Effector CD4-positive, alpha-beta T cell (primary cell): ENCODE data around the gene ACOT11.
A peak's percentile ranks its signal among the peaks of the same experiment; 100 is the strongest.

Experiments
- DNase-seq: peaks from one replicate; pipeline ENCODE4 v3.0.0-alpha.2; 2020

ACOT11 gene

DNA sequence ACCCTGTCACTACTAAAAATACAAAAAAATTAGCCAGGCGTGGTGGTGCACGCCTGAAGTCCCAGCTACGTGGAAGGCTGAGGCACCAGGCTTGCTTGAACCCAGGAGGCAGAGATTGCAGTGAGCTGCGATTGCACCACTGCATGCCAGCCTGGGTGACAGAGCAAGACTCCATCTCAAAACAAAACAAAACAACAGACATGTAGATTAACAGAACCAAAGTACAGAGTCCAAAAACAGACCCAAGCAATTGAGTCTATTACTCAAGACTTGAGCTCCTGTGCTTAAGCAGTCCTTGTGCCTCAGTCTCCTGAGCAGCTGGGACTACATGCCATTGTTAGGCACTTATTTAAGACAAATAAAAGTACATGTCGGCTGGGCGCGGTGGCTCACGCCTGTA lies 9.5 kb upstream of the ACOT11 start:
- no peak for DNase-seq

DNA sequence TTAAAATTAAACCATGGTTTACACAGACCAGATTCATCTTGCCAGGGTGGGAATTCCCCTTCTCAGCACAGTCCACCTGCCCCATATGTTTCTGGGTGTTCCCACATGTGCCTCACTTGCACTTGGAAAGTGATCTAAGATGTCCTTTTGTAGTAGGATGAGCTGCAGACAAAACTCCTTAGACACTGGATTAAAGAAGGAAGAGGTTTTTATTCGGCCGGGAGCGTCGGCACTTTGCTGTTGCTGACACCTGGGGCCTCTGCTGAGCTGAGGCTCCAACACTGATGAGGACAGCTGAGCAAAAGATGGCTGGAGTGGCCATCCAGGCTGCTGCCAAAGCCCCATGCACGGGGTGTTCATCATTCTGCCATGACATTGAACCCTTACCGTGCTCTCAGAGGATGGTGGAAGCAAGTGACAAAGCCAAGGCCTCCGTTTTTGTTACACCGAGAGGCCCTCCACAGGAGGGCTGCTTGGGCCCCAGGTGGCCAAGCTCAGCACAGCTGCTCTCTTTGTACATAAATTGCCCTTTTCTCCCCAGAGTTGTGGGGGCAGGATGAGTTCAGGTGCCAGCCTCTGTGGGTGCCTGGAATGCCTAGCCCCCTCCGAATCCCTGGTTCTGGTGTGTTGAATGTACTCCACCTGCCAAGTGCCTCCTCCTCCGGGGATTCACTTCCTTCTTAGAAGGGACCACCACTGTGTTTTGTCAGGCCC lies 7.3 kb upstream of the ACOT11 start:
- DNase-seq: no peak

DNA sequence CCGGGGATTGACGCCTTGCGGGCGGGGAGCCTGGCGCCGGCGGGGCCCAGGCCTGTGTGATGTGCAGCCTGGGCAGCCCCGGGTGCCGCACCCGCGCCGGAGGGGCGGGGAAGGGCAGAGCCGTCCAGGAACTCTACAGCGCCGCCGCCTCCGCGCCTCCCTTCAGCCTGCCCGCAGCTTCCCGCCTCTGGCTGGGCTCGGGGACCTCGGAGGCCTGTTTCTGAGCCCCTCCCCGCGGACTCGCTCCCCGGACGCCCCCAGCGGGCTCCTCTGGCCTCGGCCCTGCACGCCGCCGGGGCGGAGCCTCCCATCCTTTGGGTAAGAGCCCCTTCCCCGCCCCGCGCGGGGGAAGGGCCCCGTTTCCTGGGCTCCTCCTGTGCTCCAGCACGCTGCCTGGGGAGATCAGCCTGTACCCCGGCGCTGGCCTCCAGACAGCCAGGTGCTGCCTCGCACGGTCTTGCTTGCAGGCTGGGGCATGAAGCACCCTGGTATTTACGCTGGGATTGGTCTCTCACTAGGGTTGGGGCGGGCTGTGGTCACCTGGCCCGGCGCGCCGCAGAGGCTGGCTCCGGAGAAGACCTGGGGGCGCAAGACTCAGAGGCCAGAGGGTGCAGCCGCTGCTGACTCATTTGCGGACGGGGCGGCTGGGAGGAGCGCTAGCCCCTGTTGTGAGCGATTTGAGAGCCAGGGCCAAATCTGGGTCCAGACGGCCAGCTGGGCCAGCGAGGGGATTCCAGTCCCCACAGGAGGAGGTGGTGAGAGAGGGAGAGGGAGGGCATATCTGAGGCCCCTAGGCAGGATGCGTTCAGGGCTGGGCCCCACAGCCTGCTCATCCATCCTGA lies 5.7 kb upstream of the ACOT11 start:
- peak; percentile 19 for DNase-seq

DNA sequence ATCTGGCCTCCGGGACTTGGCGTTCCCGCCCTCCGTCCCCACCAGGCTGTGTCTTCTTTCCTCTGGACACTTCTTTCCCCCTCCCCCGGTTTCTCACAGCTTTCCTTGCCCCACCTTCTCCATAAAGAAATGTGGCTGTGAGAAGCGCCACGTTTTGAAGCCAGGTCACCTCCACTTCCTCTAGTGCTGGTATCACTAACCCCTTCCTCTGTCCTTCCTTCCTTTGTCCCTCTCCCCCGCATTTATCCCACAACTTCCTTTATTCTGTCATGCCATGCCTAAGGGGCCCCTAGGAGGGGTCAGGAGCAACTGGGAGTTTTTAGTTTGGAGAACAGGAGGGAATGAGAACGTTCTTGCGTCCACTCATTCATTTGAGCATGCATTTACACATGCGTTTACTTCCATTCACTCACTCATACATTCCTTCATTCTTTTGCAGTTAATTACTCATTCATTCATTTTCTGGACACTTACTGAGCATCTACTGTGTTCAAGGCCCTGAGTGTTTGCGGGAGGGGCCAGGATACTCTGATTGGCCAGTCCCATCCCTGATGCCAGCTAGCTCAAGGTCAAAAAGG lies 5.0 kb upstream of the ACOT11 start:
- DNase-seq: no peak

DNA sequence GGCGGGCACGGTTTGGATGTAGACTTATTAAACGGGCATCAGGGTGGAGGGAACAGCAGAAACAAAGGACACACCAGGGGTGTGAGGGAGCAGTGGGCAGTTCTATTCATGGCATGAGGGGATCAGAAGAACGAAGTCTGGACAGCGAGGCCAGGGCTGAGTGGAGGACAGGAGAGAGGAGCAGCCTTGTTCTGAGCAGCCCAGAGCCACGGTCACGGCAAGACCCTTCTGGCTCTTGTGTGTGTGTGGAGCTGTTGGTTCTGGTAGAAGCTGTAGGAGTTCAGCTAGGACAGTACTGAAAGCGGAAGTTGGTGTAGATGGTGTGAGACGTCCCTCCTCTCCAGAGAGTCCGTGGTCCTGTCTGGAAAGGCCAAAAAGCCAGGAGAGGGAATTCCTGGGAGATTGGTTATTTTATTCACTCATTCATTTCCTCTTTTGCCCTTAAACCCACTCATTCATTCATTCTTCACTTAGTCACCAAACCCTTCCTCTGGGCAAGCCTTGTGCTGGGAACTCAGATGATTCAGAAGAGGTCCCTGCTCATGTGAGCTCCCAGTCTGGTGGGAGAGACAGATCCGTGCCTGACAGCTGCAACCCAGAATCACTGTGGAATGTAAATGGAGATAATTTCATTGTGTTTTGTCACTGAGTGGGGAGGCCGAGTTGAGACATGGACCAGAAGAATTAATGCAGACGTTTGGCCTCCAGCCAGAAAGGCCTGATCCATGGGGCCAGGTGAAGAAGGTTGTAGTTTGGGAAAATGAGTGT lies 4.1 kb upstream of the ACOT11 start:
- no peak for DNase-seq

DNA sequence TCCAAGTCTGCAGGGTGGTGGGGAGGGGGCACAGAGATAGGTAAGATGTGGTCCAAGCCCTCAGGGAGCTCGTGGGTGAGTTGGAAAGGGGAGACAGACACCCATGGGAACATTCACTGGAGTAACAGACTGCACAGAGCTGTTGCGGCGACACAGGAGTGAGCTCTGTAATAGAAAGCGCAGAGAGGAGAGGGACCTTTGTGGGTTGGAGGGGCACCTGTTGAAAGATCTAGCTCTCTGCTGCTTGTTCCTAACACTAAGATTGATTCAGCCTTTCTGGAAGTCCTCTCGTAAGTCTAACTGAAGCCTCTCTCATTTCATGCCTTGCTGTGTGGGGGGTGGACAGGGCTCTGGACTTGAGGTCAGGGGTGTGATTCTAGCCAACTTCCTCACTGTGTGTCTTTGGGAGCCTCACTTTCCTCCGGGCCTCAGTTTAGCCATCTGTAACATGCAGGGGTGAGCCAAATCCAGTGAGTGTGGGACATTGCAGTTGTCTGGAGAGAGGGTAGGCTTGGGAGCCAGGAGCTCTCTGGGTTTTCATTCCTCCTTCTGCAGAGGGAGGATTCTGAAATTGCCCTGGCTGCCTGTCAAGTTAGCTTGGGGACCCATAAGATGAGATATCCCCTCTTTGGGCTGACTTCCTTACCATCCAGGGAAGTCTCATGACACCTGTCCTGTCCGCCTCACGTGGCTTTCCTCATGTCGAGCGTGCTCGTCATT lies 2.0 kb upstream of the ACOT11 start:
- no peak for DNase-seq

DNA sequence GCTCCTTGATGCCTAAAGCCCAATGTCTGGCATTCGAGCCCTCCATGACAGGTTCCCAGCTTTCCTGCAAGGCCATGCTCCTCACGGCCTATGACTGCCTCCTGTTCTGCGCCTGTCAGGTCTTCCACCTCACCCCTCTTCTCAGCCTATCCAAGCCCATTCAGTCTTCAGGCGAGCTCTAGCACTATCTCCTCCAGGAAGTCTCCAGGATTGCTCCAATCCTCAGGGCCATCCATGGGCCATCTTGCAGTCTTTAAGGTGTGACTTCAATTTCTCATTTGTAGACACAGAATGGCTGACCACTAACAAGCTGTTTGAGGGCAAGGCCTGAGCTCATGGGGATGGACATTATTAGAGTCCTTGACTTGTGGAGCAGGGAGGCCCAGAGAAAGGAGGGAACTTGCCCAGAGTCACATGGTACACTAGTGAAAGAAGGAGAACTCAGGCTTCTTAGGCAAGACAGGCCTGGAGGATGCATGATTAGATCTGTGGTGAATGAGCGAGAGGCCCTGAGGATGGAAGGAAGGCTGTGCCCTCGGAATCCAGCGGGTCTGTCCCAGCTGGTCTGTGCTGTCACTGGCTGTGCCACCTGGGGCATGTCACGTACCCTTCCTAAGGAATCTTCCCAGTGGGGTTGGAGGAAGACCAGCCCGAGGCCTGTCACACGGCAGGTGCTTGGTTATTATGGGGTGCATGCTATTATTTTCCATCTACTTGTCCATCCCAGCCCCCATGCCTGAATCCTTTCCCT lies 1.2 kb upstream of the ACOT11 start:
- DNase-seq: no peak

DNA sequence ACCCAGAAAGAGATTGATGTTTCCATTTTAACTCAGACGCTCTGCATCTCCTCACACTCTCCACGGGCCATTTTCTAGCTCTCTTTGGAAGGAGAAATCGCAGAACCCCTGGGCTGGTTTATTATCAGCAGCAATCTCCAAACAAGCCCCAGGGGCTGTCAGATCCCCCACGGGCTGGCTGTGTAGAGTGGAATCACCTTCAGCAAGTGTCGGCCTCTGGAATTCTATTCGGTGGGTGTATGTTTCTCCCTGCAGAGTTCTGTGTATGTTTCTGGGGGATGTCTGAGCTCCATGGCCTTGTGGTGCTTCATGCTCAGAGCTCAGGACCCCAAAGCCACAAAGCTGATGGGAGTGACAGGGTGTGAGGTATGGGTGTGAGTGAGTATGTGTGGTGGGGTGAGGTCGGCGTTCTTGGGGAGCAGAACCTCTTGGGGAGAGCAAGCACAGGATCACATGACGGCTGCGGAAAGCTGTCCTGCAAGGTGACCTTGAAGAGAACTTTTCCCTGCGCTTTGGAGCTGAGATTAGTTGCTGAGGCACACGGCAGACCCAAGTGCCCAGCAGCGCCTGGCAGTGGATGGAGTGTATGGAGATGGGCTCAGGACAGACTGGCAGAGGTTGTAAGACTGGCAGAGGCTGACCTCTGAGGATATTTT lies 489 bp downstream of the ACOT11 start:
- DNase-seq: no peak

DNA sequence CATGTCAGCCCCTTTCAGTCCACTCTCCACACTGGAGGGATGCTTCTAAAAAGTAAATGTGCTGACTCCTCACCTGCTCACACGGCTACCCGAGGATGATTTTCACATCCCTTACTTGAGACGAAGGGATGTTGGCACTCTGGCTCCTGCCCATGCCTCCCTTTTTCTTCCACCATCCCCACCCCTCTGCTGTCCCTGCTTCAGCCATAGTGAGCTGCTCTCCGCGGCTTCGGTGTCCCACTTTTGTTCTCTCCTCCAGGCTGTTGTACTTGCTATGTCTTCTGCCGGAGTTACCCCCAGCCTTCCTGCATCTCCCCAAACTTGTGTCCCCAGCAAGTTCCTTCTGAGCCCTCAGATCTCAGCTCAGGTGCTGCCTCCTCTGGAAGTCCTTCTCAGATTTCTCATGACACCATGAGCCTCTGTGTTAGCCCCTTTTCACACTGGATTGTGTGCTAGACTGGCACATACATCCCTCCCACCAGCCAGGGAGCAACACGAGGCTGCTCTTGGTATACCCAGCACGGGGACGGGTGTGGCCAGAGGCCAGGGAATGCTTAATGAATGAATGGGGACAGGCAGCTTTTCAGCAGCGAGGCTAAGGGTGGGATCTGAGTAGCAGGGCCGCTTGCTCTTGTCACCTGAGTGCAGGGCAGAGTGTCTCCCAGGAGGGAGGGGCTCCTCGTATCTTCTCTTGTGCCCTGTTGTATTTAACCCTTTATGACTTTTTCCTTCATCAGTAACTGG lies 1.3 kb downstream of the ACOT11 start:
- no peak for DNase-seq

DNA sequence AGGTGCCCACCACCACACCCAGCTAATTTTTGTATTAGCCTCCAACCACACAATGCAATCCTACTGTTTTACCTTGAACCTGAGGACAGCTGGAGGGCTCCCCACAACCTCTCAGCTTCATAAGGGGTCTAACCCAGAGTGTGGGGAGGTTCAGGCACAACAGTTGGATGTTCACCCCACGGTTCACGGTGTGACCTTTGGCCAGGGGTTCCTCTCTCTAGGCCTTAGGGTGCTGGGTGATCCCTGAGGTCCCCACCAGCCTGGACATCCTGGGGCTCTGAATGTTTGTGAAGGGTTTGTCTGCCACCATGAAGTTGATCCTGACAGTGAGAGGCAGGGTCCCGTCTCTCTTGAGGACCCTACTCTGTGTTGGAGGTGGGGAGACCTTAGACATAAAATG lies 3.9 kb downstream of the ACOT11 start:
- DNase-seq: no peak

DNA sequence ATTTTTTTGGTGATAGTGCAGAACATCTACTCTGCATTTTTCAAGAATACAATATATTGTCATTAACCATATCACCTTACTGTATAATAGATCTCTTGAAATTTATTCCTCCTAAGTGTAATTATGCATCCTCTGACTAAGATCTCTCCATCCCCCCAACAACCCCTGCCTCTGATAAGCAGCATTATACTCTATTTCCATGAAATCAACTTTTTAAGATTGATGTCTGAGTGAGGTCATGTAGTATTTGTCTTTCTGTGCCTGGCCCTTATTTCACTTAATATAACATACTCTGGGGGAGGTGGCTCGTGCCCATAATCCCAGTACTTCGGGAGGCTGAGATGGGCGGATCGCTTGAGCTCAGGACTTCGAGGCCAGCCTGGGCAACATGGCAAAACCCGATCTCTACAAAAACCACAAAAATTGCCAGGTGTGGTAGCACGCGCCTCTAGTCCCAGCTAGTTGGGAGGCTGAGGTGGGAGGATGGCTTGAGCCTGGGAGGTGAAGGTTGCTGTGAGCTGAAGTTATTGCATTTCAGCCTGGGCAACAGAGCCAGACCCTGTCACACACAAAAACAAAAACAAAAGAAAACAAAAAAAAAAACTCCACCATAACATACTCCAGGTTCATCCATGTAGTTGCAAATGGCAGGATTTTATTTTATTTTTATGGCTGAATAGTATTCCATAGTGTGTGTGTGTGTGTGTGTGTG lies 5.7 kb downstream of the ACOT11 start:
- DNase-seq: no peak

DNA sequence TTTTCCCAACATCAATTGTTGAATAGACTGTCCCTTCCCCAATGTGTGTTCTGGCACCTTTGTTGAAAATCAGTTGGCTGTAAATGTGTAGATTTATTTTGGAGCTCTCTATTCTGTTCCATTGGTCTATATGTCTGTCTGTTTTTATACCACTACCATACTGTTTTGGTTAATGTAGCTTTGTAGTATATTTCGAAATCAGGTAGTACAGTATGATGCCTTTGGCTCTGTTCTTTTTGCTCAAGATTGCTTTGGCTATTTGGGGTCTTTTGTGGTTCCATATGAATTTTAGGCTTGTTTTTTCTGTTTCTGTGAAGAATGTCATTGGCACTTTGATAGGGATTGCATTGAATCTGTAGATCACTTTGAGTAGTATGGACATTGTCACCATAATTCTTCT lies 8.1 kb downstream of the ACOT11 start:
- no peak for DNase-seq

DNA sequence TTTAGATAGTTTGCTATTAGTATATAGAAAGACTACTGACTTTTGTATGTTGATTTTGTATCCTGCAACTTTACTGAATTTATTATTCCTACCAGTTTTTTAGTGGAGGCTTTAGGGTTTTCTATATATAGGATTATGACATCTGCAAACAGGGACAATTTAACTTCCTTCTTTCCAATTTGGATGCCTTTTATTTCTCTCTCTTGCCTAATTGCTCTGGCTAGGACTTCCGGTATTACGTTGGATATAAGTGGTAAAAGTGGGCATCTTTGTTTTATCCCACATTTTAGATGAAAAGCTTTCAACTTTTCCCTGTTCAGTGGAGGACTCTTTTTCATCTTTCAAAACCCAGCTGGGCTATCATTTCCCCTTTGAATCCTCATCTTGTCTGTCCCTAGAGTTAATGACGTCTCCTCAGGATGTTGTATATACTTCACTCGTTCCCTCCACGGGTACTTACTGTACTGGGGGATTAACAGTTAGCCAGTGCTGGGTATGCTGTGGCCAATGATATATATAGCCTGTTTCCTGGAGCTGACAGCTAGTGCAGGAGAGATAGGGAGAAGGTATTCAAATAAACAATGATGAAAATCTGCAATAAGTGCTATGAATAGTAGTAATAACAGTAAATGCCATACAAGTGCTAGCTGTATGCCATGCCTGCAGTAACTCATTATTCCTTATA lies 9.8 kb downstream of the ACOT11 start:
- DNase-seq: no peak

DNA sequence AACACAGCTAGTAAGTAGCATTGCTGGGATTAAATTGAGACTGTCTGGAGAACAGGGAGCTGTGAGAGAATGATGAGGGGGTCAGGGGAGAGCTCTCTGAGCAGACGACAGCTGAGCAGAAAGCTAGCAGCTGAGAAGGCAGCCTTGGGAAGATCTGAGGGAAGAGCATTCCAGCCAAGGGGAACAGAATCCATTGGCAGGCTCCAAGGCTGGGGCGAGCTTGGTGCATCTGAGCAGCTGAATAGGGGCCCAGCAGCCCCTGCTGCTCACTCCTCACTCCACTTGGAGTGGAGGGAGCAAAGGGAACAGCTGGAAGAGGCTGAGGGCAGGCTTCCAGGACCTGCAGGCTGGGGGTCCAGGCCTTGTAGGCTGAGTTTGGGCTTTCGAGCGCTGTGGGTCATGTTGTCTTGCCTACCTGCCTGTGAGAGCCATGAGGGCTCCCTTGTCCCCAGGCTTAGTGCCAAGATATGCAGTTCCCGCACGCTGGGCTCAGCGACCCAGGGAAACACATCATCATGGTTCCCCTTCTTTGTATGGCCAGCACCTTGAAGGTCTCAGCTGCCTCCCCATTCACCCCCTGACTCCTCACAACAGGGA lies 10.5 kb downstream of the ACOT11 start:
- DNase-seq: no peak

DNA sequence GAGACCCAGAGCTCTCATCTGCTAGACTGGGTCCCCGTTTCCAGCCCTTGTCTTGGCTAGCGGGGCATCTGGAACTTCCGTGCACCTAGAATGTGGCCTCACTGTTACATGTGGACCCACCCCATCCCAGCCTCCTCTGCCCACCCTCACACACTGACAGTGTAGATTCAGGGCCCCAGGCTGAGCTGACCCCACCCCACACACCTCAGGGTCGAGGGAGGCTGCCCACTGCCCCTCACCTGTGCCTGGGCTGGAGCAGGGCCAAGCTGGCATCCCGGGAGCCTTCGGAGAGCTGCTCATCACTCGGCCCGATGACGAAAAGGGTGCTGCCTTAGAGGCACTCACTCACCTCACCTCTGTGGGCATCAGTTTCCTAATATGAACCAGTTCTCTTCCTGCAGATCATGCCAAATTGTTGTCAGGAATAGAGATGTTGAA lies 11.1 kb downstream of the ACOT11 start:
- no peak for DNase-seq

DNA sequence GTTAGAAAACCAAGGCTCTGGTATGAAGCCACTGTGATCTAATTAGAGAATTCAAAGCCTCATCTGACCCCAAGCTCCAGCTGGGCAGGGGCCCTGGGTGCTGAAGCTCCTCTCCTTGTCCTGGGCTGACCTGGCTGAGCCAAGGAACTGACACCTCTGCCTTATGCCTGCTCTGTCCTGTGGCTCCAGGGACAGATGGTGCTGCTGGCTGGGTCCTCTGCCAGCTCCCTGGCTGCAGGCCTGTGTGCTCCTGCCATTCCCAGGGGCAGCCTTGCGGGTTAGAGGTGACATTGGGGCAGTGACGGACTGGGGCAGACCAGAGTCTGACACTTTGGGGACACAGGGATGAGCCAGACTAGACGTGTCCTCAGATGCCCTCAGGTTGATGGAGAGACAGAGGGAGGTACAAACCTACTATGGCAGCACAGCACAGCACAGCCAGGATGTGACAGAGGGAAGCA lies 11.8 kb downstream of the ACOT11 start:
- DNase-seq: no peak

DNA sequence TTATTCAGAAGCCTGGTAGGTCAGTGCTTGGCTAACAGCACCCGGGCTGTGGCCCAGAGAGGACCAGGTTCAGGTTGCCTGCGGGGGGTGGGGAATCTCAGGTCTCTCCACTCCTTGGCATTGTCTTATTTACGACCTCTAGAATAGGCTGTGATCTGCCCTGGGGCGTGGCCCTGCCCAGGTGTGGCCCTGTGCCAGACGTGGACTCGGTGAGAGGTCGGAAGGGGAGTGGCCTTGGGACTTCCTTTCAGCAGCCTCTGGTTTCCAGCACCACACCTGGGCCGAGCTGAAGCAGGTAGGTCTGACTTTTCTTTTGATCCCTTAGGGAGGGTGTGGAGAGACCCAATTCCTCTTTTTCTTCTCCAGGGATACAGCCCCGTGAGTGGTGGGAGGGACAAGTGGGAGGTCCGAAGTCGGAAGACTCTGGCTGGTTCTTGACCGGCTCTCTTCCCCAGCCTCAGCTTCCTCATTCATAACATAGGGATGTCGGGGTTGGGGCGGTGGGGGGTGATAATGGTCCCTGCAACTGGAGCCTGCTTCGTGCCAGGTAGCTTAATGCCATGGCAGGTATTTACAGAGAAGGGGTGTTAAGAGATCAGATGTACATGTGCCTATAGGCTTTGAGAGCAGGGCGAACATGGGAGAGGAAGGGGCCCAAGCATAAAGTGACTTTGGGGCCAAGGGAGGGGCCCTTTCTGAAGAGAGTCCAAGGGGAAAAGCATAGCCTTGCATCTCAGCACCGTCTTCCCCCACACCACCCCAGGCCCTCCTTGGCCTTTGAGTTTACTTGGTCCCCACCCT lies 16.5 kb downstream of the ACOT11 start:
- no peak for DNase-seq

DNA sequence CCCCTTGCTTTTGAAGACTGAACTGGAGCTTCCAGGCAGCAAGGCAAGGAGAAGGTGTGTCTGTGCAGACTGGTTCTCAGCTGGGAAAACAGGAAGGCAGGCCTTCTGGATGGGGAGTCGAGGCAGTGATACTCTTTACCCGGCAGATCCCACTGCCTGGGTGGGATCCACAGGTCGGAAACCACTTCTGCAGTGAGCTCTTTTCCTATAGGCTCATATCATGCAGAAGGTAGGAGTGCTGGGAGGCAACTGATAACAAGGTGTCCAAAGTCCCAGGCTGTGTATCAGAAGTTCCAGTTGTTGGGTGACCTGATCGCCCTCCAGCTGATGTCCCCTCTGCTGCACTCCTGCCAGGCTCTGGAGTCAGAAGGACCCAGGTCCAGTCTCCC lies 17.1 kb downstream of the ACOT11 start:
- DNase-seq: no peak
